Retina (tissue), 1 donor: ENCODE data around the gene NUP35.
"Not testable (repeated sequence)": the region's sequence is repeated elsewhere in the genome, so short reads cannot be mapped to it uniquely, and the experiment has no call there.

Experiments used
- DNase-seq: peaks from one replicate; pipeline ENCODE4 v3.0.0-alpha.2; 2016

Gene NUP35

DNA sequence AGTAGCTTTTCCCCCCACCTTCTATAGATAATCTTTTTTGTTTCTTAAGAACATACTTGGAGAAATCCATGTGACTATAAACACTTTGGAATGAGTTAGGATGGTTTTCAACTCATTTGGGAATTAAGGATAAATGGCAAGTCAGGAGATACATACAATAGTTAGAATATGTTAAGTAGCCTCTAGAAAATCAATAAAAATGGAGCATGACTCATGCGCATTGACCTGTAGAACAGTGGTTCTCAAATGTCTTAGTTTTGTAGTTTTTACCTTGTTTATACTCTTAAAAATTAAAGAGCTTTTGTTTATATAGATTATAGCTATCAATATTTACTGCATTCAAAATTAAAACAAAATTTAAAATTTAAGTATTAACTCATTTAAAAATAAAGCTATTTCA lies 24.7 kb downstream of the NUP35 start:
- no peak for DNase-seq

- DNase-seq, result no peak
Measured at GRCh38 chr2:183149489-183149888, 25.2 kb downstream of the NUP35 start.

DNA sequence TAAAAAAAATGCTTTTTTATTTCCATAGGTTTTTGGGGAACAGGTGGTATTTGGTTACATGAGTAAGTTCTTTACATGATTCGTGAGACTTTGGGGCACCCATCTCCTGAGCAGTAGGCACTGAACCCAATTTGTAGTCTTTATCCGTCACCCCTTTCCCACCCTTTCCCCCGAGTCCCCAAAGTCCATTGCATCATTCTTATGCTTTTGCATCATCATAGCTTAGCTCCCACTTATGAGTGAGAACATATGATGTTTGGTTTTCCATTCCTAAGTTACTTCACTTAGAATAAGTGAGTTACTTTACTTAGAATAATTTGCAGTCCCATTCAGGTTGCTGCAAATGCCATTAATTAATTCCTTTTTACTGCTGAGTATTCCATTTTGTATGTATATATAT lies 28.0 kb downstream of the NUP35 start:
- DNase-seq, result not testable (repeated sequence)

- DNase-seq, result no peak
Measured at GRCh38 chr2:183153967-183154366, 29.7 kb downstream of the NUP35 start.

- not testable (repeated sequence) for DNase-seq
Measured at GRCh38 chr2:183154772-183155171, 30.5 kb downstream of the NUP35 start.

DNA sequence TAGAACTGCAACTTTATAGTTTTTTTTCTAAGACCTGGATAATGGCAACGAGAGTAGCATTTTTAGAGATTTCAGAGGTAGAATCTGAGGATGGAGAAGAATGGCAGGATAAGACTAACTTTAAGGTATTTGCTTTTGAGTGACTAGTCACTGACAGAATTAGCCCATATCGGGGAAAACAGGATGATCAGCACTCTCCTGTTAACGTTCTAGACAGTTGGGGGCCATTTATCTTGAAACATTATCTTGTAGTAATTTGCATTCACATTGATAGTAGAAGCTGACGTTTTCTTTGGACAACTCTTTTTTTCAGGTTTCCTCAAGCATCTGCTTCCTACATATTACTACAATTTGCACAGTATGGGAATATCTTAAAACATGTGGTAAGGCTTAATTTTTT lies 32.9 kb downstream of the NUP35 start:
- no peak for DNase-seq

- DNase-seq, result no peak
Measured at GRCh38 chr2:183162362-183162761, 38.1 kb downstream of the NUP35 start.

DNA sequence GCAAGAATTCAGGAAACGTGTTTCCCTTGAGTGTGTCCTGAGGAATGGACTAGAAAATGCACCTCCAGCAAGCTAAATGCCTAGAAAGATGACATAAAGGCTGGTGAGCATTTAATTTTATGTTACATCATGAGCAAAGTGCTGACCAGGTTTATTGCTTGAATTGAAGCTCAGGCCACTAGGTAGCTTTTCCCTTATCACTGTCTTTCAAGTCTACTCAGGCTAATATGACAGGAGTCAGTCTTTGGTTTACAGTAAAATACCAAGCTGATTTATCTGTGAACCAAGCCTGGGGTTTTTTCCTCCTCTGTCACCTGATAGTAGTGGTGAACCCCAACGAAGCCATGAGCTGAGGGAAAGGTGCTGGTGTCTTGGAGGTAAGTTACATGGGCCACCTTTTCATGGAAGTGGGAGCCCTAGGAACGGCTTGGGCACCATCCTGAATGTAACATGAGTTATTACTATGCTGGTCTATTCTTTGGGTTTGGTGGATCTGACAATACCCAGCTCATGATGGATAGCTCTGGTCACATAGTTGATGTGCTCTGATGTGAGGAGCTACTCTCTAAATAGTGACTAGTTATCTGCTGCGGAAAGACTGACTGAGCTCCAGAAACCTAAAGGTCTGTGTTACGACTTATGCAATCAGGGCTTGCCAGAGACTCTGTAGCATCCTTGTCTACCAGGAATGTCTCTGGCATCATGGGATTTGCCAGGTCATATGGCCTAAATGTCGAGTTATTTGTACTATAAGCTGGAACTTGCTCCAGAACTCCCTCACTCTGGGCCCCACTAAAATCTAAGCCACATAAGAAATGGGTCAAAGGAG lies 39.8 kb downstream of the NUP35 start:
- no peak for DNase-seq

DNA sequence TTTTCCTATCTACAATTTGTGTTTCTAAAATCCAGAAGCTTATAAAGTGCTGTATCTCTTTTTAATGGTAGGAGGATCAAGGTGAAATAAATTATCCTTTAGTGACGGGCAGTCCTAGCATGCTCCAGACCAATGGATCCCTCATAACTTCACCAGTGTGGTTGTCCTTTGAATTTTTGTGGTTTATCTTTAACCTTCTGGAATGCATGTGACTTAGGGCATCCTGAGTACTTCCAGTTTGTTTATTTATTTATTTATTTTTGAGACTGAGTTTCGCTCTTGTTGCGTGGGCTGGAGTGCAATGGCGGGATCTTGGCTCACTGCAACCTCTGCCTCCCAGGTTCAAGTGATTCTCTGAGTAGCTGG lies 40.4 kb downstream of the NUP35 start:
- DNase-seq, result no peak

GRCh38 chr2:183166210-183166609 lies 42.0 kb downstream of the NUP35 start:
- DNase-seq, result no peak

- not testable (repeated sequence) for DNase-seq
Measured at GRCh38 chr2:183166976-183167375, 42.7 kb downstream of the NUP35 start.

GRCh38 chr2:183172220-183172887 lies 48.1 kb downstream of the NUP35 start:
- DNase-seq, result no peak

GRCh38 chr2:183179156-183179555 lies 54.9 kb downstream of the NUP35 start:
- no peak for DNase-seq

DNA sequence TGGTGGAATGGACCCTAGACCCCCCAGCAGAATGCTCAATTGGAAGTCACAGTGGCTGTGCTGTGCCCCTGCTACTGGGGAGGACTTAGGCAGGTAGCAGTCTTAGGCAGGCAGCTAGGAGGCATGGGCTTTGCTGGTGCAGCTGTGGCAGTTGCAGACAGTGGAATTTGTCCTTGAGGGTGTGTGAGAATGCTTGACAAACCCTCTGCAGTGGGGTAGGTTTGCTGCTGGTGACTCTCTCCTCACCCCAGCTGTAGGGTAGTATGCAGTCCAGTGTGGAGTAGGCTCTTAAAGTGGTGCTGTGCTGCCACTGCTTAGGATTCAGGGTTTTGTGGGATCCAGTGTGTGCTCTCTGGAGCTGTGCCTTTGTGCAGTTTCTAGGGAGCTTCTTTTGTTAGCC lies 61.3 kb downstream of the NUP35 start:
- DNase-seq, result no peak

DNA sequence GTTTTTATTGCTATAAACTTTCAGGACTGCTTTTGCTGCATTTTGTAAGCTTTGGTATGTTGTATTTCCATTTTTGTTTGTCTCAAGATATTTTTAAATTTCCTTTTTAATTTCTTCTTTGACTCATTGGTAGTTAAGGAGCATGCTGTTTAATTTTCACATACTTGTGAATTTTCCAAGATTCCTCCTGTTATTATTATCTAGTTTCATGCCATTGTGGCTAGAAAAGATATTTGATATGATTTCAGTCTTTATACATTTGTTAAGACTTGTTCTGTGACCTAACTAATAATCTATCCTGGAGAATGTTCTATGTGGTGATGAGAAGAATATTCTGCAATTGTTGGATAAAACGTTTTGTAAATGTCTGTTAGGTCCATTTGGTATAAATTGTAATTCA lies 62.1 kb downstream of the NUP35 start:
- no peak for DNase-seq

DNA sequence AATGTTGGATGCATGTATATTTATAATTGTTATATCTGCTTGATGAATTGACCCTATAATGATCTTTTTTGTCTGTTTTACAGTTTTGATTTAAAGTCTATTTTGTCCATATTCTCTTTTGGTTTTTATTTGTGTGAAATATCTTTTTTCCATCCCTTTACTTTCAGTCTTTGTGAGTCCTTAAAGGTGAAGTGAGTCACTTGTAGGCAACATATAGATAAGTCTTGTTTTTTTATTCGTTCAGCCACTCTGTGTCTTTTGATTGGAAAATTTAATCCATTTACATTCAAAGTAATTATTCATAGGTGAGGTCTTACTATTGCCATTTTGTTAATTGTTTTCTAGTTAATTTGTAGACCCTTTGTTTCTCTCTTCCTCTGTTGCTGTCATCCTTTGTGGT lies 62.5 kb downstream of the NUP35 start:
- DNase-seq, result no peak

DNA sequence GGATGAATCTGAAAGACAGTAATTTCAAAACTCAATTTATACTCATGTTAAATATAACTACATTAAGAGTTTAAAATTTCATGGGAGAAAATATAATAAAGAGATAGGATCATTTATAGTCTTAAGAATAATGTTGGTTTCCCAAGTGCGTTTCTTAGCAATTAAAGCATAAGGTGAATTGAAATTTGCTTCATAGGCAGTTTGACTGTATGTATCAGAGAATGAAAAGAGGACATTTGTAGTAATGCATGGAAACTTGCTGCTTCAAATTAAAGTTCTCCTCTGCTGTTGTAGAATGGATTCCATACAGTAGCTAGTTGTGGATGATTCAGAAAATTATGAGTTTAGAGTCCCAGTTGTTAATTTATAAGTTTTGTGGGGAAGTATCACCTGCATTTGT lies 68.1 kb downstream of the NUP35 start:
- no peak for DNase-seq

- DNase-seq, result no peak
Measured at GRCh38 chr2:183193904-183194303, 69.7 kb downstream of the NUP35 start.

- DNase-seq, result no peak
Measured at GRCh38 chr2:183195397-183195796, 71.2 kb downstream of the NUP35 start.

DNA sequence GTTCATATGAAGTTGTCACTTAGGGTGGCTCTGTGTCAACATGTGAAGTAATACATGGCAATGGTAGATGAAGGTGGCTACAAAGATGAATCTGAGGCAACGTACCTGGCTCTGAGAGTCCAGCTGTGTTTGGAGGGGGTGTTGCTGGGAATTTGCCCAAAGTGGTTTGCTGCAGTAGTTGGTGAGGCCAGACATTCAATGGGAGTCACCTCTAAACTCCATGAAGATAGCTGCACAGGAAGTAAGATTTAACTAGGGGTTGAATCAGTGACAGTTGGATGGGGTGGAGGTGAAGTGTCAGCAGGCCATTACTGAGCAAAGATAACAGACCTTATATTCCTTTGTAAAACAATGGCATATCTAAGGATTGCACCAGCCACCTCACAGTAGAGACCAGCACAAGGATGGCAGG lies 71.8 kb downstream of the NUP35 start:
- DNase-seq, result no peak

DNA sequence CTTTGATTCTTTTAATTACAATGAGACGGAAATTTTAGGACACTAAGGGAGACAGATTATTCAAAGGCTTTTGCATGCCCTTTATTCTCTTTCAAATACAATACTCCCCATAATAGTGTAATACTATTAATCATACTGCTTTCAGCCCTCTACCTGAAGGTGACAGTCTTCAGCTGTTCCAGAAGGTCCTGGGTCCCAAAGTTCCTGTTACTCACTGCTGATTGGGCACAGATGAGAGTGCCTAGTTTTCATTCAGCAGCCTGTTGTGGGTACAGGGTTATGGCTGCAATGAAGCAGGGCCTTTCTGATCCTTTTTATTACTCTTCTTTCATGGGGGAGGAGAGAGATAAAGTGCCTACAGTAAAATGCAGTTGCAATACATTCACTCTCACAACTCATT lies 80.2 kb downstream of the NUP35 start:
- no peak for DNase-seq

DNA sequence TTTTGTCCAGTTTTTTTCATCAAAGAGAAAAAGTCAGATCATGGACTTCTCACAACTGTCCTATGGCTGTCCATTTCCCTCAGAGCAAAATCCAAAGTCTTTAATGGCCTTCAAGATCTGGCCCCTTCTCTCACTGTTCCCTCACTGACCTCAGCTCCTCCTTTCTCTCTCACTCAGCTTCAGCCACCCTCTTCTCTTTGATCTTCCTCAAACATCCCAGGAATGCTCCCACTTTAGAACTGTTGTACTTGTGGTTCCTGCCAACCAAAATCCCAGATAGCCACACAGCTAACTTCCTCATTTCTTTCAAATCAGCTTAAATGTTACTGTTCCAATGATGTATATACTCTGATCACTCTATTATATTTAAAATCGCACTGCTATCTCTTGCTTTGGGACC lies 82.9 kb downstream of the NUP35 start:
- no peak for DNase-seq

DNA sequence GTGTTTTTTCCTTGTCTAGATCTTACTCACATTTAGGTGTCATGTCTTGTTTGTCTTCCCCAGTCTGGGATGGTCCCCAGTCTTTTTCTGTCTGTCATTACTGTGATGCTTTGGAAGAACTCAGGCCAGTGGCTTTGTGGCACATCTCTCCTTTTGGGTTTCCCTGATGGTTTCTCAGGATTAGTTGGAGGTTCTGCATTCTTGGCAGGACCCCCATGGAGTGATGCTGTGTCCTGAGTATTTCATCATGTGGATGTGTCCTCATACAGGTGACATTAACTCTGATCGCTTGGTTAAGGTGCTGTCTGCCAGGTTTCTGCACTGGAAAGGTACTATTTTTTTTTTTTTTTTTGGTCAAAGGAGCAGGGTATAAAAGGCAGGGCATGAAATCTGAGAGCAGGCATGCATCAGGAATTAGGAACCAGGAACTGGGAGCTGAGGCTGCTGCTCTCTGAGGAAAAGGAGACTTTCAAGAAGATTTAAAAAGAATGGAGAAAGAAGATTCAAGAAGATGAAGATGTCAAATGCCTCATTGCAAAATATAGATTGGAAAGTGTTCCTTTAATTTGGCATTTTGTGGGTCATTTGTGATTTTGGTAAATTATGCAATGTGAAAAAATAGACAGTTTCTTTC lies 85.3 kb downstream of the NUP35 start:
- DNase-seq, result no peak
